SK-N-SH treated with all-trans-retinoic acid at 6 μM for 48 hours (cell line): ENCODE data around the gene EPHA1.
A peak's percentile ranks its signal among the peaks of the same experiment; 100 is the strongest.

Experiments
- ATAC-seq: fragments of 200-7000 bp; cut with Tn5 transposase; 3 replicates; pipeline ENCODE4 v1.9.1; 2020; ENCODE audit warnings: mild to moderate bottlenecking, moderate library complexity
- ARNTL ChIP-seq: fragments of 450-650 bp; formaldehyde crosslinking; IDR thresholded peaks from 2 replicates; pipeline ENCODE4 v1.5.0; 2020; ENCODE audit warnings: low read depth, mild to moderate bottlenecking, moderate library complexity, borderline replicate concordance
- BACH2 ChIP-seq: fragments of 250-450 bp; sonication (Bioruptor Pico); IDR thresholded peaks from 2 replicates; pipeline ENCODE4 v1.9.0; 2021; ENCODE audit warnings: mild to moderate bottlenecking, borderline replicate concordance
- CSDC2 ChIP-seq: fragments of 250-450 bp; sonication (Bioruptor Pico); IDR thresholded peaks from 2 replicates; pipeline ENCODE4 v1.5.0; 2020; ENCODE audit warnings: mild to moderate bottlenecking, moderate library complexity
- ESRRG ChIP-seq: fragments of 250-450 bp; sonication (Bioruptor Pico); IDR thresholded peaks from 2 replicates; pipeline ENCODE4 v1.6.1; 2021; ENCODE audit warnings: mild to moderate bottlenecking
- ISL1 ChIP-seq: fragments of 250-450 bp; sonication (Bioruptor Pico); IDR thresholded peaks from 2 replicates; pipeline ENCODE4 v2.1.2; 2022; ENCODE audit warnings: mild to moderate bottlenecking, moderate library complexity
- OSR1 ChIP-seq: fragments of 250-450 bp; sonication (Bioruptor Pico); IDR thresholded peaks from 2 replicates; pipeline ENCODE4 v1.8.0; 2022; ENCODE audit warnings: moderate library complexity, mild to moderate bottlenecking, inconsistent platforms
- PPARA ChIP-seq: fragments of 250-450 bp; sonication (Bioruptor Pico); IDR thresholded peaks from 2 replicates; pipeline ENCODE4 v1.5.0; 2020; ENCODE audit warnings: mild to moderate bottlenecking, borderline replicate concordance
- RARB ChIP-seq: fragments of 250-450 bp; sonication (Bioruptor Pico); IDR thresholded peaks from 2 replicates; pipeline ENCODE4 v1.8.0; 2021; ENCODE audit warnings: mild to moderate bottlenecking, moderate library complexity
- SNAI2 ChIP-seq: fragments of 250-450 bp; sonication (Bioruptor Pico); IDR thresholded peaks from 2 replicates; pipeline ENCODE4 v1.5.0; 2020; ENCODE audit warnings: mild to moderate bottlenecking, moderate library complexity
- TCF4 ChIP-seq: fragments of 250-450 bp; sonication (Bioruptor Pico); IDR thresholded peaks from 2 replicates; pipeline ENCODE4 v1.8.0; 2021; ENCODE audit warnings: mild to moderate bottlenecking, moderate library complexity, borderline replicate concordance
- TOX ChIP-seq: fragments of 250-450 bp; sonication (Bioruptor Pico); IDR thresholded peaks from 2 replicates; pipeline ENCODE4 v1.8.0; 2021; ENCODE audit warnings: mild to moderate bottlenecking, moderate library complexity, borderline replicate concordance
- ZC3H10 ChIP-seq: fragments of 250-450 bp; sonication (Bioruptor Pico); IDR thresholded peaks from 2 replicates; pipeline ENCODE4 v1.5.1; 2021; ENCODE audit warnings: mild to moderate bottlenecking, moderate library complexity
- ZFP3 ChIP-seq: fragments of 250-450 bp; sonication (Bioruptor Pico); IDR thresholded peaks from 2 replicates; pipeline ENCODE4 v1.5.0; 2020; ENCODE audit warnings: mild to moderate bottlenecking, moderate library complexity
- ZNF70 ChIP-seq: fragments of 450-650 bp; formaldehyde crosslinking; IDR thresholded peaks from 2 replicates; pipeline ENCODE4 v1.5.0; 2020; ENCODE audit warnings: mild to moderate bottlenecking, moderate library complexity
- TF ChIP-seq, protein P1 (sequence below): fragments of 250-450 bp; sonication (Bioruptor Pico); IDR thresholded peaks from 2 replicates; pipeline ENCODE4 v1.5.0; 2020; ENCODE audit warnings: mild to moderate bottlenecking, moderate library complexity
- TF ChIP-seq, protein P2 (sequence below): fragments of 250-450 bp; sonication (Bioruptor Pico); IDR thresholded peaks from 2 replicates; pipeline ENCODE4 v1.5.1; 2020; ENCODE audit warnings: low read depth, mild to moderate bottlenecking, moderate library complexity
- TF ChIP-seq, protein P3 (sequence below): fragments of 250-450 bp; sonication (Bioruptor Pico); IDR thresholded peaks from 2 replicates; pipeline ENCODE4 v1.8.0; 2021; ENCODE audit warnings: low read depth, mild to moderate bottlenecking, moderate library complexity, borderline replicate concordance
- TF ChIP-seq, protein P4 (sequence below): fragments of 250-450 bp; sonication (Bioruptor Pico); IDR thresholded peaks from 2 replicates; pipeline ENCODE4 v1.5.1; 2021; ENCODE audit warnings: mild to moderate bottlenecking, moderate library complexity
- TF ChIP-seq, protein P5 (sequence below): fragments of 250-450 bp; sonication (Bioruptor Pico); IDR thresholded peaks from 2 replicates; pipeline ENCODE4 v1.8.0; 2020; ENCODE audit warnings: mild to moderate bottlenecking, moderate library complexity, borderline replicate concordance

The EPHA1 gene

DNA sequence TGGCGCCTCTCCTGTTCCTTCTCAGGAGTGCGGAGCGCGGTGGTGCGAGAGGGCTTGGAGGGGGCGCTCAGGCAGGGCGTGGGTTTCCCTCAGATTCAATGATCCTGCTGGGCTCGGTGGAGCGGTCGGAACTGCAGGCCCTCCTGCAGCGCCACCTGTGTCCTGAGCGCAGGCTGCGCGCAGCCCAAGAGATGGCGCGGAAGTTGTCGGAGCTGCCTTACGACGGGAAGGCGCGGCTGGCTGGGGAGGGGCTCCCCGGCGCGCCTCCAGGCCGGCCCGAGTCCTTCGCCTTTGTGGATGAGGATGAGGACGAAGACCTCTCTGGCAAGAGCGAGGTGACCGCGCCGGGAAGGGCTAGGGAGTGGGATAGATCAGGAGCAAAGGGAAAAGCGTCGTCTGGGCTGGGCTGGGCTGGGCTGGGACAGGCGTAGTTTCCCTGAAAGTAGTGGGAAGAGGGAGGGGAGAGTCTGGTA lies 63.2 kb downstream of the EPHA1 start:
- 0 out of 2 replicates have a peak, but pooled peaks have one; percentile 27 for TF ChIP-seq RARB (CRISPR knock-in tag)
- TF ChIP-seq ESRRG (CRISPR knock-in tag), result no peak
- peak; percentile 99 for ATAC-seq

DNA sequence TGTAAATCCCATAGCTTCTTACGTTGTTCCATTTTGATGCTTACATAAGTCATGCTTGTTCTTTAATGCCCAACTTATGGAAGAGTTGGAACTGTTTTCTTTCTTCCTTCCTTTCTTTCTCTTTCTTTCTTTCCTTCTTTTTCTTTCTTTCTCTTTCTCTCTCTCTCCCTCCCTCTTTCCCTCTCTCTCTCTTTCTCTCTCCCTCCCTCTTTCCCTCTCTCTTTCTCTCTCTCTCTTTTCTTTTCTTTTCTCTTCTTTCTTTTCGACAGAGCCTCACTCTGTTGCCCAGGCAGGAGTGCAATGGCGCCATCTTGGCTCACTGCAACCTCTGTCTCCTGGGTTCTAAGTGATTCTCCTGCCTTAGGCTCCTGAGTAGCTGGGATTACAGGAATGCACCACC lies 65.1 kb downstream of the EPHA1 start:
- no peak for ATAC-seq
- TF ChIP-seq PPARA (CRISPR knock-in tag), result no peak
- TF ChIP-seq, protein P1, sequence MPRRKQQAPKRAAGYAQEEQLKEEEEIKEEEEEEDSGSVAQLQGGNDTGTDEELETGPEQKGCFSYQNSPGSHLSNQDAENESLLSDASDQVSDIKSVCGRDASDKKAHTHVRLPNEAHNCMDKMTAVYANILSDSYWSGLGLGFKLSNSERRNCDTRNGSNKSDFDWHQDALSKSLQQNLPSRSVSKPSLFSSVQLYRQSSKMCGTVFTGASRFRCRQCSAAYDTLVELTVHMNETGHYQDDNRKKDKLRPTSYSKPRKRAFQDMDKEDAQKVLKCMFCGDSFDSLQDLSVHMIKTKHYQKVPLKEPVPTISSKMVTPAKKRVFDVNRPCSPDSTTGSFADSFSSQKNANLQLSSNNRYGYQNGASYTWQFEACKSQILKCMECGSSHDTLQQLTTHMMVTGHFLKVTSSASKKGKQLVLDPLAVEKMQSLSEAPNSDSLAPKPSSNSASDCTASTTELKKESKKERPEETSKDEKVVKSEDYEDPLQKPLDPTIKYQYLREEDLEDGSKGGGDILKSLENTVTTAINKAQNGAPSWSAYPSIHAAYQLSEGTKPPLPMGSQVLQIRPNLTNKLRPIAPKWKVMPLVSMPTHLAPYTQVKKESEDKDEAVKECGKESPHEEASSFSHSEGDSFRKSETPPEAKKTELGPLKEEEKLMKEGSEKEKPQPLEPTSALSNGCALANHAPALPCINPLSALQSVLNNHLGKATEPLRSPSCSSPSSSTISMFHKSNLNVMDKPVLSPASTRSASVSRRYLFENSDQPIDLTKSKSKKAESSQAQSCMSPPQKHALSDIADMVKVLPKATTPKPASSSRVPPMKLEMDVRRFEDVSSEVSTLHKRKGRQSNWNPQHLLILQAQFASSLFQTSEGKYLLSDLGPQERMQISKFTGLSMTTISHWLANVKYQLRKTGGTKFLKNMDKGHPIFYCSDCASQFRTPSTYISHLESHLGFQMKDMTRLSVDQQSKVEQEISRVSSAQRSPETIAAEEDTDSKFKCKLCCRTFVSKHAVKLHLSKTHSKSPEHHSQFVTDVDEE (CRISPR knock-in tag), result no peak
- no peak for TF ChIP-seq SNAI2 (CRISPR knock-in tag)
- no peak for TF ChIP-seq TCF4 (CRISPR knock-in tag)
- no peak for TF ChIP-seq BACH2
- no peak for TF ChIP-seq ISL1 (CRISPR knock-in tag)
- TF ChIP-seq RARB (CRISPR knock-in tag), result no peak
- TF ChIP-seq, protein P2, sequence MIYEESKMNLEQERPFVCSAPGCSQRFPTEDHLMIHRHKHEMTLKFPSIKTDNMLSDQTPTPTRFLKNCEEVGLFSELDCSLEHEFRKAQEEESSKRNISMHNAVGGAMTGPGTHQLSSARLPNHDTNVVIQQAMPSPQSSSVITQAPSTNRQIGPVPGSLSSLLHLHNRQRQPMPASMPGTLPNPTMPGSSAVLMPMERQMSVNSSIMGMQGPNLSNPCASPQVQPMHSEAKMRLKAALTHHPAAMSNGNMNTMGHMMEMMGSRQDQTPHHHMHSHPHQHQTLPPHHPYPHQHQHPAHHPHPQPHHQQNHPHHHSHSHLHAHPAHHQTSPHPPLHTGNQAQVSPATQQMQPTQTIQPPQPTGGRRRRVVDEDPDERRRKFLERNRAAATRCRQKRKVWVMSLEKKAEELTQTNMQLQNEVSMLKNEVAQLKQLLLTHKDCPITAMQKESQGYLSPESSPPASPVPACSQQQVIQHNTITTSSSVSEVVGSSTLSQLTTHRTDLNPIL (CRISPR knock-in tag), result no peak
- TF ChIP-seq, protein P3, sequence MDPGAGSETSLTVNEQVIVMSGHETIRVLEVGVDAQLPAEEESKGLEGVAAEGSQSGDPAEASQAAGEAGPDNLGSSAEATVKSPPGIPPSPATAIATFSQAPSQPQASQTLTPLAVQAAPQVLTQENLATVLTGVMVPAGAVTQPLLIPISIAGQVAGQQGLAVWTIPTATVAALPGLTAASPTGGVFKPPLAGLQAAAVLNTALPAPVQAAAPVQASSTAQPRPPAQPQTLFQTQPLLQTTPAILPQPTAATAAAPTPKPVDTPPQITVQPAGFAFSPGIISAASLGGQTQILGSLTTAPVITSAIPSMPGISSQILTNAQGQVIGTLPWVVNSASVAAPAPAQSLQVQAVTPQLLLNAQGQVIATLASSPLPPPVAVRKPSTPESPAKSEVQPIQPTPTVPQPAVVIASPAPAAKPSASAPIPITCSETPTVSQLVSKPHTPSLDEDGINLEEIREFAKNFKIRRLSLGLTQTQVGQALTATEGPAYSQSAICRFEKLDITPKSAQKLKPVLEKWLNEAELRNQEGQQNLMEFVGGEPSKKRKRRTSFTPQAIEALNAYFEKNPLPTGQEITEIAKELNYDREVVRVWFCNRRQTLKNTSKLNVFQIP (CRISPR knock-in tag), result no peak
- TF ChIP-seq, protein P4, sequence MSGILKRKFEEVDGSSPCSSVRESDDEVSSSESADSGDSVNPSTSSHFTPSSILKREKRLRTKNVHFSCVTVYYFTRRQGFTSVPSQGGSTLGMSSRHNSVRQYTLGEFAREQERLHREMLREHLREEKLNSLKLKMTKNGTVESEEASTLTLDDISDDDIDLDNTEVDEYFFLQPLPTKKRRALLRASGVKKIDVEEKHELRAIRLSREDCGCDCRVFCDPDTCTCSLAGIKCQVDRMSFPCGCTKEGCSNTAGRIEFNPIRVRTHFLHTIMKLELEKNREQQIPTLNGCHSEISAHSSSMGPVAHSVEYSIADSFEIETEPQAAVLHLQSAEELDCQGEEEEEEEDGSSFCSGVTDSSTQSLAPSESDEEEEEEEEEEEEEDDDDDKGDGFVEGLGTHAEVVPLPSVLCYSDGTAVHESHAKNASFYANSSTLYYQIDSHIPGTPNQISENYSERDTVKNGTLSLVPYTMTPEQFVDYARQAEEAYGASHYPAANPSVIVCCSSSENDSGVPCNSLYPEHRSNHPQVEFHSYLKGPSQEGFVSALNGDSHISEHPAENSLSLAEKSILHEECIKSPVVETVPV (CRISPR knock-in tag), result no peak
- TF ChIP-seq OSR1 (CRISPR knock-in tag), result no peak
- no peak for TF ChIP-seq ZNF70 (CRISPR knock-in tag)
- TF ChIP-seq CSDC2 (CRISPR knock-in tag), result no peak
- TF ChIP-seq ZFP3, result no peak
- TF ChIP-seq, protein P5, sequence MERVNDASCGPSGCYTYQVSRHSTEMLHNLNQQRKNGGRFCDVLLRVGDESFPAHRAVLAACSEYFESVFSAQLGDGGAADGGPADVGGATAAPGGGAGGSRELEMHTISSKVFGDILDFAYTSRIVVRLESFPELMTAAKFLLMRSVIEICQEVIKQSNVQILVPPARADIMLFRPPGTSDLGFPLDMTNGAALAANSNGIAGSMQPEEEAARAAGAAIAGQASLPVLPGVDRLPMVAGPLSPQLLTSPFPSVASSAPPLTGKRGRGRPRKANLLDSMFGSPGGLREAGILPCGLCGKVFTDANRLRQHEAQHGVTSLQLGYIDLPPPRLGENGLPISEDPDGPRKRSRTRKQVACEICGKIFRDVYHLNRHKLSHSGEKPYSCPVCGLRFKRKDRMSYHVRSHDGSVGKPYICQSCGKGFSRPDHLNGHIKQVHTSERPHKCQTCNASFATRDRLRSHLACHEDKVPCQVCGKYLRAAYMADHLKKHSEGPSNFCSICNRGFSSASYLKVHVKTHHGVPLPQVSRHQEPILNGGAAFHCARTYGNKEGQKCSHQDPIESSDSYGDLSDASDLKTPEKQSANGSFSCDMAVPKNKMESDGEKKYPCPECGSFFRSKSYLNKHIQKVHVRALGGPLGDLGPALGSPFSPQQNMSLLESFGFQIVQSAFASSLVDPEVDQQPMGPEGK (CRISPR knock-in tag), result no peak
- TF ChIP-seq ARNTL (CRISPR knock-in tag), result no peak
- no peak for TF ChIP-seq ZC3H10 (CRISPR knock-in tag)

DNA sequence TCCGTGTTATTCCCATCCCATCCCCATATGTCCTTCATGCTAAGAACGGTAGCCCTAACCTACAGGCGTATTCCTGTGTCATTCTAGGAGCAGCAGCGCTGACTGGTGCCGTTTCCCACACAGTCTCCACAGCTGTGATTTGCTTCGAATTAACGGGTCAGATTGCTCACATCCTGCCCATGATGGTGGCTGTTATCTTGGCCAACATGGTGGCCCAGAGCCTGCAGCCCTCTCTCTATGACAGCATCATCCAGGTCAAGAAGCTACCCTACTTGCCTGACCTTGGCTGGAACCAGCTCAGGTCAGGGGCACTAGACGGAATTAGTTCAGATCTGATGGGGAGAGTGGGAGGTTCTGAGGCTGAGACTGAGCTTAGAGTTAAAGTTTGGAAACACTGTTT lies 66.8 kb downstream of the EPHA1 start:
- ATAC-seq, result no peak
- TF ChIP-seq ZFP3 (no peak), ZC3H10 (CRISPR knock-in tag) (no peak), BACH2 (no peak), OSR1 (CRISPR knock-in tag) (no peak), PPARA (CRISPR knock-in tag) (no peak), SNAI2 (CRISPR knock-in tag) (no peak), ZNF70 (CRISPR knock-in tag) (no peak), TOX (CRISPR knock-in tag) (no peak), ARNTL (CRISPR knock-in tag) (no peak)
- TF ChIP-seq, protein P4 (CRISPR knock-in tag), result no peak
- TF ChIP-seq, protein P2 (CRISPR knock-in tag), result no peak
- TF ChIP-seq, protein P3 (CRISPR knock-in tag), result no peak
- TF ChIP-seq, protein P5 (CRISPR knock-in tag), result no peak
